H9 (cell line): ENCODE results near the gene INTS15. TPM values are rescaled to one million over a fixed set of nuclear protein-coding genes. Genes with fewer than 3 reads are reported as not detected.

Source experiments
- DNase-seq: peaks from one replicate; pipeline ENCODE4 v3.0.0-alpha.2; 2017
- H2AFZ ChIP-seq: one replicate; pipeline ENCODE4 v1.6.1; 2013; ENCODE audit warnings: mild to moderate bottlenecking, low read length, control low read depth, moderate library complexity
- H2AK5ac ChIP-seq: 2 replicates; pipeline ENCODE4 v1.6.1; 2013; ENCODE audit warnings: low read length, control low read depth, mixed read lengths; ENCODE audit not compliant: insufficient read length
- H2BK120ac ChIP-seq: one replicate; pipeline ENCODE4 v1.6.1; 2013; ENCODE audit warnings: low read depth, mild to moderate bottlenecking, low read length, control low read depth, inconsistent platforms; ENCODE audit not compliant: poor library complexity, severe bottlenecking
- H2BK12ac ChIP-seq: 2 replicates; pipeline ENCODE4 v1.6.1; 2013; ENCODE audit warnings: low read length, control low read depth, mixed read lengths, low read depth; ENCODE audit not compliant: insufficient read length
- H2BK15ac ChIP-seq: 2 replicates; pipeline ENCODE4 v1.6.1; 2013; ENCODE audit warnings: low read depth, low read length, control low read depth
- H2BK20ac ChIP-seq: one replicate; pipeline ENCODE4 v1.6.1; 2013; ENCODE audit warnings: low read depth, mild to moderate bottlenecking, low read length, control low read depth, inconsistent platforms; ENCODE audit not compliant: poor library complexity, severe bottlenecking
- H2BK5ac ChIP-seq: 2 replicates; pipeline ENCODE4 v1.6.1; 2013; ENCODE audit warnings: low read length, control low read depth, mixed read lengths; ENCODE audit not compliant: insufficient read length
- H3K14ac ChIP-seq: 2 replicates; pipeline ENCODE4 v1.6.1; 2013; ENCODE audit warnings: low read length, control low read depth; ENCODE audit not compliant: insufficient read depth
- H3K18ac ChIP-seq: 2 replicates; pipeline ENCODE4 v1.6.1; 2013; ENCODE audit warnings: low read depth, mild to moderate bottlenecking, mixed read lengths, low read length, control low read depth; ENCODE audit not compliant: insufficient read length
- H3K23ac ChIP-seq: 2 replicates; pipeline ENCODE4 v1.6.1; 2013; ENCODE audit warnings: low read length, control low read depth, mixed read lengths, low read depth; ENCODE audit not compliant: insufficient read length
- H3K23me2 ChIP-seq: 2 replicates; pipeline ENCODE4 v1.6.1; 2013; ENCODE audit warnings: low read depth, mild to moderate bottlenecking, mixed read lengths, low read length, control low read depth; ENCODE audit not compliant: insufficient read length, poor library complexity, severe bottlenecking
- H3K27ac ChIP-seq: 2 replicates; pipeline ENCODE4 v1.5.1; 2013; ENCODE audit warnings: low read length, control low read depth, mixed read lengths, low read depth; ENCODE audit not compliant: insufficient read length
- H3K27me3 ChIP-seq: 2 replicates; pipeline ENCODE4 v1.6.1; 2013; ENCODE audit warnings: low read length, control low read depth, inconsistent platforms; ENCODE audit not compliant: insufficient read depth
- H3K4ac ChIP-seq: 2 replicates; pipeline ENCODE4 v1.6.1; 2013; ENCODE audit warnings: low read depth, mild to moderate bottlenecking, control low read depth, inconsistent platforms, low read length, moderate library complexity
- H3K4me1 ChIP-seq: 2 replicates; pipeline ENCODE4 v1.6.1; 2013; ENCODE audit warnings: low read length, control low read depth, inconsistent platforms; ENCODE audit not compliant: insufficient read depth
- H3K4me2 ChIP-seq: 2 replicates; pipeline ENCODE4 v1.6.1; 2013; ENCODE audit warnings: low read length, control low read depth, mixed read lengths; ENCODE audit not compliant: insufficient read length, insufficient read depth
- H3K56ac ChIP-seq: 2 replicates; pipeline ENCODE4 v1.6.1; 2013; ENCODE audit warnings: low read depth, mild to moderate bottlenecking, mixed read lengths, low read length, control low read depth; ENCODE audit not compliant: insufficient read length
- H3K79me1 ChIP-seq: 2 replicates; pipeline ENCODE4 v1.6.1; 2013; ENCODE audit warnings: low read depth, mild to moderate bottlenecking, moderate library complexity, low read length, control low read depth, inconsistent platforms; ENCODE audit not compliant: insufficient read depth, poor library complexity, severe bottlenecking
- H3K79me2 ChIP-seq: 2 replicates; pipeline ENCODE4 v1.6.1; 2013; ENCODE audit warnings: low read length, control low read depth, inconsistent platforms; ENCODE audit not compliant: insufficient read depth
- H3K9ac ChIP-seq: 2 replicates; pipeline ENCODE4 v1.6.1; 2013; ENCODE audit warnings: low read length, control low read depth, mixed read lengths; ENCODE audit not compliant: insufficient read length; ENCODE audit errors: extremely low read depth
- H3K9me3 ChIP-seq: one replicate; pipeline ENCODE4 v1.6.1; 2013; ENCODE audit warnings: low read depth, low read length, inconsistent platforms; ENCODE audit not compliant: control insufficient read depth
- H3T11ph ChIP-seq: one replicate; pipeline ENCODE4 v1.6.1; 2013; ENCODE audit warnings: mild to moderate bottlenecking, low read length, control low read depth, inconsistent platforms
- H4K20me1 ChIP-seq: one replicate; pipeline ENCODE4 v1.6.1; 2013; ENCODE audit not compliant: control insufficient read depth, insufficient read length, insufficient read depth
- H4K5ac ChIP-seq: 2 replicates; pipeline ENCODE4 v1.6.1; 2013; ENCODE audit warnings: low read depth, mild to moderate bottlenecking, mixed read lengths, low read length, control low read depth; ENCODE audit not compliant: insufficient read length
- H4K8ac ChIP-seq: replicated peaks from 2 replicates; pipeline ENCODE4 v1.6.1; 2013; ENCODE audit warnings: low read length, control low read depth, mixed read lengths, low read depth; ENCODE audit not compliant: insufficient read length
- H4K91ac ChIP-seq: 2 replicates; pipeline ENCODE4 v1.6.1; 2013; ENCODE audit warnings: low read depth, mild to moderate bottlenecking, moderate library complexity, mixed read lengths, low read length, control low read depth; ENCODE audit not compliant: insufficient read length
- H3K27ac Mint-ChIP-seq, 3 experiments: 2 replicates in 2 of 3; 3 replicates in 1 of 3; pipeline ENCODE4 v1.8.0; 2020 to 2021; ENCODE audit warnings: mixed read lengths in 3 of 3, mild to moderate bottlenecking in 1 of 3, moderate library complexity in 1 of 3
- H3K27me3 Mint-ChIP-seq: 2 replicates; pipeline ENCODE4 v1.8.0; 2021; ENCODE audit warnings: low read depth, mild to moderate bottlenecking, moderate library complexity, mixed read lengths
- H3K36me3 Mint-ChIP-seq, 3 experiments: 2 replicates in 2 of 3; 3 replicates in 1 of 3; pipeline ENCODE4 v1.8.0; 2020 to 2021; ENCODE audit warnings: low read depth in 3 of 3, mixed read lengths in 3 of 3; ENCODE audit not compliant: insufficient read depth in 1 of 3
- H3K4me1 Mint-ChIP-seq, 2 experiments: 2 replicates each; pipeline ENCODE4 v1.8.0; 2020; ENCODE audit warnings: mixed read lengths in 2 of 2
- H3K4me3 Mint-ChIP-seq, 2 experiments: 2 replicates in 1 of 2; 3 replicates in 1 of 2; pipeline ENCODE4 v1.8.0; 2020 to 2021; ENCODE audit warnings: mild to moderate bottlenecking in 2 of 2, mixed read lengths in 2 of 2, moderate library complexity in 1 of 2
- H3K9me3 Mint-ChIP-seq, 2 experiments: 2 replicates in 1 of 2; 3 replicates in 1 of 2; pipeline ENCODE4 v1.8.0; 2020; ENCODE audit warnings: mild to moderate bottlenecking in 2 of 2, mixed read lengths in 2 of 2, moderate library complexity in 1 of 2
- CTCF ChIP-seq: fragments of 200-600 bp; sonication (generic); conservative IDR thresholded peaks from 3 replicates; pipeline ENCODE4 v1.8.0; 2021; ENCODE audit warnings: antibody characterized with exemption, mild to moderate bottlenecking
- WGBS: extraction: QIAGEN DNeasy Blood & Tissue Kit; methylation state at CpG from one replicate; pipeline ENCODE4 v1.1.7; 2013; ENCODE audit warnings: missing lambda C conversion rate, low lambda C conversion rate, mixed read lengths; ENCODE audit not compliant: insufficient read length; ENCODE audit errors: extremely low coverage; 5-methylcytosine and 5-hydroxymethylcytosine counted together
- total RNA-seq: library from RNA; stranded (reverse); gene quantifications from 2 replicates; pipeline ENCODE4 v1.2.1, GENCODE V29; 2021

Gene INTS15
- total RNA-seq, 1 experiment from 2014 or later = 42.9 TPM

- no peaks in the 10 kb centered on the region for H3K9me3 ChIP-seq
Measured at GRCh38 chr7:6642861-6643640, 53.2 kb downstream of the INTS15 start.

More at GRCh38 chr7:6642861-6643640, 53.2 kb downstream of the INTS15 start:
- H4K20me1 ChIP-seq = no peaks in the 10 kb centered on the region
- no peak overlapping the region for H2BK20ac ChIP-seq
- H2BK12ac ChIP-seq = no peak overlapping the region
- Mint-ChIP-seq H3K36me3 (peaks cover 4 to 46% (median 16%) of the 10 kb centered on the region in 3 experiments; a peak in 4 of 7 replicates), H3K27me3 (no peaks in the 10 kb centered on the region), H3K27ac (no peak overlapping the region), H3K4me3 (no peak overlapping the region), H3K4me1 (peaks cover 15% of the 10 kb centered on the region in 2 experiments), H3K9me3 (no peaks in the 10 kb centered on the region)
- H3K23me2 ChIP-seq = peaks cover 2% of the 10 kb centered on the region
- no peak overlapping the region for H2BK5ac ChIP-seq
- no peaks in the 10 kb centered on the region for H3K79me1 ChIP-seq
- H3K18ac ChIP-seq = no peak overlapping the region
- WGBS = no CpG with 5 or more reads among the region's 22 CpGs
- H4K5ac ChIP-seq = no peak overlapping the region
- TF ChIP-seq CTCF = no peak
- H4K8ac ChIP-seq = no peak overlapping the region
- H3K4me1 ChIP-seq = no peaks in the 10 kb centered on the region
- no peak overlapping the region for H3K27ac ChIP-seq
- no peaks in the 10 kb centered on the region for H3K27me3 ChIP-seq
- H3K23ac ChIP-seq = no peak overlapping the region
- no peak overlapping the region for H3K4ac ChIP-seq
- H2BK120ac ChIP-seq = no peak overlapping the region
- no peak overlapping the region for H3T11ph ChIP-seq
- H2BK15ac ChIP-seq = no peak overlapping the region
- no peak overlapping the region for H3K14ac ChIP-seq
- H3K79me2 ChIP-seq = no peaks in the 10 kb centered on the region
- no peak overlapping the region for H2AK5ac ChIP-seq
- H4K91ac ChIP-seq = no peak overlapping the region
- H3K9ac ChIP-seq = no peak overlapping the region
- H3K56ac ChIP-seq = no peak overlapping the region
- no peak overlapping the region for H3K4me2 ChIP-seq
- no peak overlapping the region for H2AFZ ChIP-seq
- no peak for DNase-seq
